Neutrophil (primary cell): ENCODE measurements around the gene MLXIP.

Experiments
- H3K27ac ChIP-seq: fragments of 200-600 bp; sonication (generic); 2 replicates; pipeline ENCODE4 v1.5.1; 2016; ENCODE audit warnings: mild to moderate bottlenecking, moderate library complexity
- H3K27me3 ChIP-seq: fragments of 200-600 bp; sonication (generic); 2 replicates; pipeline ENCODE4 v1.6.0; 2016; ENCODE audit warnings: mild to moderate bottlenecking
- H3K36me3 ChIP-seq: fragments of 200-600 bp; sonication (generic); 2 replicates; pipeline ENCODE4 v1.5.1; 2017
- H3K4me1 ChIP-seq, 2 experiments: fragments of 200-600 bp in 1 of 2; sonication (generic) in 1 of 2; 1 replicate in 1 of 2; 2 replicates in 1 of 2; pipeline versions ENCODE4 v1.5.1 to v1.6.1; 2013 to 2016; ENCODE audit warnings: low read depth in 1 of 2, low read length in 1 of 2, mild to moderate bottlenecking in 1 of 2, moderate library complexity in 1 of 2; ENCODE audit not compliant: control insufficient read depth in 1 of 2, insufficient read depth in 1 of 2
- H3K4me3 ChIP-seq, 2 experiments: fragments of 200-600 bp in 1 of 2; sonication (generic) in 1 of 2; 1 replicate in 1 of 2; 2 replicates in 1 of 2; pipeline ENCODE4 v1.5.1; 2013 to 2016; ENCODE audit warnings: low read depth in 1 of 2, low read length in 1 of 2, mild to moderate bottlenecking in 1 of 2, moderate library complexity in 1 of 2
- H3K9me3 ChIP-seq: fragments of 200-600 bp; sonication (generic); 2 replicates; pipeline ENCODE4 v1.5.1; 2016
- CTCF ChIP-seq: fragments of 200-600 bp; sonication (generic); IDR thresholded peaks from 2 replicates; pipeline ENCODE4 v1.5.1; 2016; ENCODE audit warnings: antibody characterized with exemption

MLXIP gene

GRCh38 chr12:122087431-122088178, 9.0 kb downstream of the MLXIP start:
- no peak for TF ChIP-seq CTCF
- H3K4me3 ChIP-seq, result no peak overlapping the region
- H3K27ac ChIP-seq, result no peak overlapping the region
- H3K36me3 ChIP-seq, result peaks cover 2% of the 10 kb centered on the region
- H3K9me3 ChIP-seq, result no peaks in the 10 kb centered on the region
- no peaks in the 10 kb centered on the region for H3K27me3 ChIP-seq
- H3K4me1 ChIP-seq, result peaks cover 23 to 42% of the 10 kb centered on the region in 2 experiments

GRCh38 chr12:122088179-122088810, 9.7 kb downstream of the MLXIP start:
- H3K9me3 ChIP-seq, result no peaks in the 10 kb centered on the region
- H3K36me3 ChIP-seq, result peaks cover 2% of the 10 kb centered on the region
- peaks cover 18 to 40% of the 10 kb centered on the region in 2 experiments for H3K4me1 ChIP-seq
- no peak overlapping the region for H3K4me3 ChIP-seq
- TF ChIP-seq CTCF, result no peak
- H3K27ac ChIP-seq, result no peak overlapping the region
- H3K27me3 ChIP-seq, result no peaks in the 10 kb centered on the region

GRCh38 chr12:122089077-122089476, 10.5 kb downstream of the MLXIP start:
- peaks cover 2% of the 10 kb centered on the region for H3K36me3 ChIP-seq

GRCh38 chr12:122090759-122091515, 12.4 kb downstream of the MLXIP start:
- Histone ChIP-seq H3K36me3 (peaks cover 2% of the 10 kb centered on the region), H3K9me3 (no peaks in the 10 kb centered on the region), H3K27ac (peak overlapping the region; percentile 53), H3K27me3 (no peaks in the 10 kb centered on the region), H3K4me3 (no peak overlapping the region), H3K4me1 (peaks cover 10 to 24% of the 10 kb centered on the region in 2 experiments)
- TF ChIP-seq CTCF, result no peak

More at GRCh38 chr12:122089077-122089476, 10.5 kb downstream of the MLXIP start:
- Histone ChIP-seq H3K4me1 (peaks cover 14 to 33% of the 10 kb centered on the region in 2 experiments), H3K4me3 (no peak overlapping the region), H3K27me3 (no peaks in the 10 kb centered on the region), H3K9me3 (no peaks in the 10 kb centered on the region), H3K27ac (no peak overlapping the region)
- TF ChIP-seq CTCF, result no peak

GRCh38 chr12:122093098-122093883, 14.7 kb downstream of the MLXIP start:
- no peak overlapping the region for H3K4me3 ChIP-seq
- TF ChIP-seq CTCF, result no peak
- no peaks in the 10 kb centered on the region for H3K9me3 ChIP-seq
- H3K27ac ChIP-seq, result no peak overlapping the region
- no peaks in the 10 kb centered on the region for H3K27me3 ChIP-seq
- H3K36me3 ChIP-seq, result peaks cover under 1% of the 10 kb centered on the region
- peaks cover 10 to 24% of the 10 kb centered on the region in 2 experiments for H3K4me1 ChIP-seq
